Activated T-cell treated with anti-CD3 and anti-CD28 coated beads for 4 hours (primary cell): ENCODE data around the gene PPIB.
A peak's percentile ranks its signal among the peaks of the same experiment; 100 is the strongest.

Experiments used
- DNase-seq: peaks from one replicate; pipeline ENCODE4 v3.0.0-alpha.2; 2020

PPIB gene

GRCh38 chr15:64162869-64163658, at the start of gene PPIB:
Gene PPIB, minus strand, starts transcription at chr15:64163022. Its CDS starts 36 bp downstream, at chr15:64162986.
- peak; percentile 95 for DNase-seq

- no peak for DNase-seq
Observed at GRCh38 chr15:64211696-64212095, 48.9 kb upstream of the PPIB start.

- DNase-seq: no peak
Observed at GRCh38 chr15:64210371-64210770, 47.5 kb upstream of the PPIB start.

DNA sequence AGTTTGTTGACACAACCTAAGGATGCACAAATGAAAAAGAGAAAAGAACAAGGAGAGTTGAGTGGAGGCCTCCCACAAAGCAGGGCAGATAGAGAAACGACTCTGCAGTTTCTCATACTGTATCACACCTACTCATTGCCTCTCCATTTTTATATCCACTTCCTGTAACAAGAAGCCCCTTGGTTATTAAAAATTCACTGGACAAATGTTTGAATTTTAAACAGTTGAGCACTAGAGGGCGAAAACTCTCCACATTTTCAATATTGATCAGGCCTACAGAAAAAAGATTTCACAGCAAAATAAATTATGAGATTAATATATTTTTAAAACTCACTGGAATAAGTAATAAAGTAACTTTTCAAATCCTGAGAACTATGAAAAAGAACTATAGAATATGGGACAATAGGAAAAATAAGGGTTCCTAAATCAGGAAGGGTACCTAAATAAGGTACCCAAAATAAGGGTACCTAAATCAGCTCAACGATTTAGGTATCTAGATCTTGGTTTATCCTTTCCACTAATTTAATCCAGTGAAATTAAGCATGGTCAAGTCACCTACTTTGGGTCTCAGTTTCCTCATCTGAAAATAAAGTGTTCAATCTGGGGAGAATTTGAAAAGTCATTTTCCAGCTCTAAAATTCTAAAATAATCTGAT, 47.0 kb upstream of the PPIB start:
- no peak for DNase-seq

- no peak for DNase-seq
Observed at GRCh38 chr15:64205202-64205601, 42.4 kb upstream of the PPIB start.

- DNase-seq: no peak
Observed at GRCh38 chr15:64197425-64197824, 34.6 kb upstream of the PPIB start.

- no peak for DNase-seq
Observed at GRCh38 chr15:64193971-64194370, 31.1 kb upstream of the PPIB start.

- DNase-seq: no peak
Observed at GRCh38 chr15:64191971-64192830, 29.4 kb upstream of the PPIB start.

DNA sequence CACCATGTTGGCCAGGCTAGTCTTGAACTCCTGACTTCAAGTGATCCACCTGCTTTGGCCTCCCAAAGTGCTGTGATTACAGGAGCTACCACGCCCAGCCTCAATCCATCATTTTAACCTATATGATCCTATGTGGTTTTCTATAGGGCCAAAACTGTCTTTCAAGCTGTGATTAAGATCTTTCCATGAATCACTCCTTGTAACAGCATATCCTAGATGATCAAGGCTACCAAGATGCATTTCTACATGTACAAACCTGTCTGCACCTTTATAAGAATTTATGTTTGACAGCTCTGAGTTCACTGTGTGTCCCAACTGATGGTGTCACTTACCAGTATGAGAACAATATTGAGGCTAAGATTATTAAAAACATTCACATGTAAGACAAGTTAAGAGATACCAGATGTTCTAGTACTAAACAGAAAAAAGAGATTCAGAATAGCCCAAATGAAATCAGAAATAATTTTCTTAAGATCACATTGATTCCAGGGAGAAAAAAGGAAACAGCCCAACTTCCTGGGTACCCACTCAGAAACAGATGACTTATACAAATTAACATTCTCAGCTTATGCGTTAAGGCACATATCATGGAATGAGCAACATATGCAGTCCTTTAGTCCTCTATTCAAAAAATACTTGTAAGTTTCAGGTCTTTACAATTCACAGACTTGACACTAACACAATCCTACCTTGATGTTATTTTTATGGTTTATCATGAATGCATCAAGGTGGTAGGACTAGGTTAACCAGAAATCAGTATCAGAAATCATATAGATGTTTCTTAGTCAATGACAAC, 24.8 kb upstream of the PPIB start:
- no peak for DNase-seq

- no peak for DNase-seq
Observed at GRCh38 chr15:64185146-64185911, 22.5 kb upstream of the PPIB start.

DNA sequence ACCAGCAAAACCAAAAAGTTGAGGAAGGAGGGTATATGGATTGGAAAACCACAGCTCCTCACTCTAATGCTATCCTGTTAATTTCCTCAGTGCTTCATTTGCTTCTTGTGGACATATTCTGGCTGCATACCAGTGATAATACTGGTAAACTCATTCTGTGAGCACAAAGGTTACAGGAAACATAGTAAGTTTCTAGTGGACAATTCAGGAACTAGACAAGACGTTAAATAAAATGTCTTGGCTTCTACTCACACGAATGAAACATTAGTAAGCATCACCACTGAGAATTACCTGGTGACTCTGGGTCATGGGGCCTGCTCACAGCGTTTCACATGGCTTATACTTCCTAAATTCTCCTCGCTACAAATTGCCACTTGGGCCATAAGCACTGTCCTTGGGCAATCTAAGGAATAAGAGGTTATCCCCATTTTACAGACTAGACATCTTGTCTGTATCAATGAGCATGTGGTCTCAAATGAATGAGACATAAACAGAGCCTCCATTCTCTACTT, 20.1 kb upstream of the PPIB start:
- no peak for DNase-seq

GRCh38 chr15:64180235-64180824, 17.5 kb upstream of the PPIB start:
- no peak for DNase-seq

GRCh38 chr15:64166102-64166890, 3.5 kb upstream of the PPIB start:
- no peak for DNase-seq

GRCh38 chr15:64164436-64164835, 1.6 kb upstream of the PPIB start:
- DNase-seq: no peak

GRCh38 chr15:64163659-64164362, 989 bp upstream of the PPIB start:
- DNase-seq: no peak

GRCh38 chr15:64162478-64162868, 349 bp downstream of the PPIB start:
- no peak for DNase-seq

GRCh38 chr15:64161688-64162477, 939 bp downstream of the PPIB start:
- no peak for DNase-seq

GRCh38 chr15:64158363-64159134, 4.3 kb downstream of the PPIB start:
- DNase-seq: no peak
